Cerebellar cortex (tissue), 1 donor: ENCODE measurements around the gene TMEM143.

ENCODE experiments used
- DNase-seq: peaks from one replicate; pipeline ENCODE4 v3.0.0-alpha.2; 2015; ENCODE audit warnings: low spot score

The TMEM143 gene

GRCh38 chr19:48359123-48359522 lies 4.6 kb downstream of the TMEM143 start:
- no peak for DNase-seq

- DNase-seq, result no peak
Measured at GRCh38 chr19:48355365-48355954, 8.3 kb downstream of the TMEM143 start.

GRCh38 chr19:48354332-48354992 lies 9.3 kb downstream of the TMEM143 start:
- no peak for DNase-seq

- DNase-seq, result no peak
Measured at GRCh38 chr19:48353677-48354076, 10.1 kb downstream of the TMEM143 start.

GRCh38 chr19:48351341-48351752 lies 12.4 kb downstream of the TMEM143 start:
- peak; percentile 55 for DNase-seq

- no peak for DNase-seq
Measured at GRCh38 chr19:48350856-48351255, 12.9 kb downstream of the TMEM143 start.

- no peak for DNase-seq
Measured at GRCh38 chr19:48348737-48349136, 15.0 kb downstream of the TMEM143 start.

GRCh38 chr19:48348045-48348444 lies 15.7 kb downstream of the TMEM143 start:
- DNase-seq, result no peak

GRCh38 chr19:48346191-48346590 lies 17.5 kb downstream of the TMEM143 start:
- no peak for DNase-seq

- no peak for DNase-seq
Measured at GRCh38 chr19:48344892-48345291, 18.8 kb downstream of the TMEM143 start.

- DNase-seq, result no peak
Measured at GRCh38 chr19:48342841-48343540, 20.7 kb downstream of the TMEM143 start.

GRCh38 chr19:48342414-48342738 lies 21.4 kb downstream of the TMEM143 start:
- no peak for DNase-seq

GRCh38 chr19:48341515-48342413 lies 22.0 kb downstream of the TMEM143 start:
- DNase-seq, result no peak

GRCh38 chr19:48340995-48341394 lies 22.7 kb downstream of the TMEM143 start:
- DNase-seq, result no peak

GRCh38 chr19:48338802-48339503 lies 24.8 kb downstream of the TMEM143 start:
- no peak for DNase-seq

- no peak for DNase-seq
Measured at GRCh38 chr19:48338253-48338755, 25.4 kb downstream of the TMEM143 start.

- DNase-seq, result peak; percentile 77
Measured at GRCh38 chr19:48333467-48334384, 30.0 kb downstream of the TMEM143 start.

- peak; percentile 99 for DNase-seq
Measured at GRCh38 chr19:48332662-48333466, 30.9 kb downstream of the TMEM143 start.

- DNase-seq, result no peak
Measured at GRCh38 chr19:48332351-48332661, 31.4 kb downstream of the TMEM143 start.
